ENCODE results near the gene JSRP1. TPM values are rescaled to one million over a fixed set of nuclear protein-coding genes. Genes with fewer than 3 reads are reported as not detected.

JSRP1 gene
- total RNA-seq (2014; rRNA removed; shearing (Covaris generic)), result 0.66 TPM in 1 of 2 replicates, not detected in the other

- DNase-seq (ENCODE audit: low spot score), result no peak
Measured at GRCh38 chr19:2255982-2256685, at the start of gene JSRP1. JSRP1 (minus strand) TSS chr19:2256417; CDS start chr19:2255314, 1,103 bp downstream.

- DNase-seq (ENCODE audit: low spot score), result no peak
Measured at GRCh38 chr19:2305452-2306280, 49.4 kb upstream of the JSRP1 start.

- DNase-seq (ENCODE audit: low spot score), result no peak
Measured at GRCh38 chr19:2303211-2303798, 47.1 kb upstream of the JSRP1 start.

- no peak for DNase-seq (ENCODE audit: low spot score)
Measured at GRCh38 chr19:2302319-2303210, 46.3 kb upstream of the JSRP1 start.

GRCh38 chr19:2300533-2300932, 44.3 kb upstream of the JSRP1 start:
- DNase-seq (ENCODE audit: low spot score), result no peak

- DNase-seq (ENCODE audit: low spot score), result no peak
Measured at GRCh38 chr19:2296141-2296540, 39.9 kb upstream of the JSRP1 start.

GRCh38 chr19:2294687-2295335, 38.6 kb upstream of the JSRP1 start:
- no peak for DNase-seq (ENCODE audit: low spot score)

- DNase-seq (ENCODE audit: low spot score), result no peak
Measured at GRCh38 chr19:2291185-2291751, 35.1 kb upstream of the JSRP1 start.

- DNase-seq (ENCODE audit: low spot score), result no peak
Measured at GRCh38 chr19:2290441-2291184, 34.4 kb upstream of the JSRP1 start.

- no peak for DNase-seq (ENCODE audit: low spot score)
Measured at GRCh38 chr19:2289714-2290435, 33.7 kb upstream of the JSRP1 start.

GRCh38 chr19:2288818-2289713, 32.8 kb upstream of the JSRP1 start:
- DNase-seq (ENCODE audit: low spot score), result no peak

GRCh38 chr19:2288338-2288817, 32.2 kb upstream of the JSRP1 start:
- DNase-seq (ENCODE audit: low spot score), result no peak

GRCh38 chr19:2287585-2288337, 31.5 kb upstream of the JSRP1 start:
- DNase-seq (ENCODE audit: low spot score), result no peak

- DNase-seq (ENCODE audit: low spot score), result no peak
Measured at GRCh38 chr19:2286402-2287140, 30.4 kb upstream of the JSRP1 start.

GRCh38 chr19:2283835-2284507, 27.8 kb upstream of the JSRP1 start:
- DNase-seq (ENCODE audit: low spot score), result no peak

GRCh38 chr19:2282862-2283237, 26.6 kb upstream of the JSRP1 start:
- no peak for DNase-seq (ENCODE audit: low spot score)

Measured in H4 (cell line).